ENCODE measurements around the gene MRPL53.

The MRPL53 gene

DNA sequence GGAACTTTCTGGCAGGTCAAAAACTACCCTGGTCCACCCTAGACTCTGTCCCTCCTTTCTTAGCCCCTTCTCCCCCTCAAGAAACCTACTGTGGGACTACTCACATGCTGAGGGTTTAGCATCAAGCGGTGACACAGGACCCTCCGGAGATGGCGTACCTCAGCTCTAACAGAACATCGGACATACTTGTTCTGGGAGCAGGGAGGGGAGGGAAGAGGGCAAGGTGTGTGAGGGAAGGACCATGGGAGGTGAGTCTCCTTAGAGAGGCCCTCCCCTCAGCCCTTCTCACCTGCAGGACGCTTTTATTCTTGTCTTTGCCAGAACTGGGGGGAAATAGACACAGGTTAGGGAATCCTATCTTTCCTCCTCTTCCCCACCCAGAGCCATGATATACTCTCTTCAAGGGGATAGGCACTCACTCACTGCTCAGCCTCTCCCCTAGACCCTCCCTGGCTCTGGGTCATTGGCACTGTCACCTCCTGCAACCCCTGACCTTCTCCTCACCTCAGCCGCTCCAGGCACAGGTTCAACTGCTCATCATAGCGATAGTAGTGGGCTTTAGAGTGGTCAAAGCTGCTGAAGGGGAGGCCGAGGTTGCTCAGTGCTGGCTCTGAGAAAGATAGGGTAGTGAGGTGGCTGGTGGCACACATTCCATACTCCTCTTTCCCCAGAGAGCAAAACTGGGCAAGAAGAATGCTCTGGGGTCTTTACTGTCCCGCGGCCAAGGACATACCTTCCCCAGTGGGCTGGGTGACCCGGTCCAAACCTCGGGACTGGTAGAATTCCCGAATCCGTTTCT is 33.2 kb upstream of the MRPL53 start:
- H3K27me3 Mint-ChIP-seq: peaks cover 44% of the 10 kb centered on the region
- peaks cover 28% of the 10 kb centered on the region for H3K36me3 Mint-ChIP-seq (ENCODE audit: low read depth)
- no peaks in the 10 kb centered on the region for H3K9me3 Mint-ChIP-seq
- no peak overlapping the region for H3K27ac Mint-ChIP-seq
- H3K4me1 Mint-ChIP-seq (ENCODE audit: low read depth): peaks cover 65% of the 10 kb centered on the region
- H3K4me3 Mint-ChIP-seq: peak overlapping the region; percentile 28

DNA sequence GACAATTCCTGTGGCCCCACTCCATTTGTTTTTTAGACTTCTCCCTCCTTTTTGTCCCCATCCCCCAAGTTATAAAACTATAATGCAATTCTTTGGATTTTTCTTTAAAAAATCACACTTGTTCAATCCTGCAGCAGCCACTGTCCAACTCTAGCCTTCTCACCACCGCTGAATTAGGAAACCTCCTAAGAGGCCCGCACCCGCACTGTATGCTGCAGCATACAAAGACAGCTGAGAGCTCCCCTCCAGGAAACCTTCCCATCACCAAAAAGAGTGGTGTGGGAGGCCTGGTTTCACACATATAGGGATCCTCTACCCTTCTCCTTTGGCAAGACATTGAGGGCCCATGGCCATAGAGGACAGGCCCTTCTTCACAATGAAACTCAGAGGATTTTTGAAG is 32.1 kb upstream of the MRPL53 start:
- H3K27me3 Mint-ChIP-seq: peaks cover 48% of the 10 kb centered on the region

DNA sequence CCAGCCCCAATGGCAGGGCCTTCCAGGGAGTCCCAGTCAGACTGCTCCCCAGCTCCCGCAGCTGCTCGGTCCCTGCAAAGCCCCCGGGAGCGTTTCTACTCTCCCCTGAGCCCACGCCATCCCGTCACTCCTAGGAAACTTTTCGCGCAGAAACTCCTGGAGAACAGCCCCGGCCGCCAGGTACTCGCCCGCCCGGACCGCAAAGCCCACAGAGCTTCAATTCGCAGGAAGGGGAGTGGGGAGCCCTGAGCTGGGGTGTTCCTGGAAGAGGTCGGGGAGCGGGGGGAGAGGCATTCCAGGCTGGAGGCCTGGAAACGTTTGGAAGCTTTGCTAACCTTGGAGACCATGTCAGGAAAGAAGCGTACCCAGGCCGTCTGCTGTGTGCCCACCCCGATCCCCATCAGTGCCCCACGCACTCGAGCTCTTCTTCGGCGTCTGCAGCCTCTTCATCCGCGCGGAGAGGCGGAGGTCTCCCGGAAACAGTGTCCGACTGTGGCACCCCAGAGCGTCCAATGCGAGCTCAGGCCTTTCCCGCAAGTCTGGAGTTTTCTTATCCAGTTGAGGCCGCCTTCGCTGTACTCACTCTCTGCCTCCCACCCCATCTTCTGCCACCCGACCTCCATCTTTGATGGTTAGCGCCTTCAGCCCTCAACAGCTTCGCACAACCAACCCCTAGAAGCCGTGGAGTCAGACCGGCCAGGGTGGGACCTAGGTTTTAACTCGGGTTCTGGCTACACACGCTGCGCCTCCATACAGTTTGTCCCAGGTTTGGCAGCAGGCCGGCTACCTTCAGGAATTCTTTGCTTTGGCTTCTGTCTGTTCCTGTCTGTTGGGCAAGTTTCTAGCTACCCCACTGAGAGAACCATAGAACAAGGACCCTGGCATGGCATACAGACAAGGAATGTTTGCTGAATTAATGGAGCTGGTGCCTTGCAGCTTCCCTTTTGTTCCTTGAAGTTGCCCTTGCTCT is 31.3 kb upstream of the MRPL53 start:
- Mint-ChIP-seq H3K4me3 (peak overlapping the region; percentile 73), H3K4me1 (ENCODE audit: low read depth) (peaks cover 77% of the 10 kb centered on the region), H3K27ac (no peak overlapping the region), H3K9me3 (no peaks in the 10 kb centered on the region), H3K36me3 (ENCODE audit: low read depth) (peaks cover 28% of the 10 kb centered on the region), H3K27me3 (peaks cover 51% of the 10 kb centered on the region)

More for the DNA sequence above, 32.1 kb upstream of the MRPL53 start:
- H3K36me3 Mint-ChIP-seq (ENCODE audit: low read depth): peaks cover 28% of the 10 kb centered on the region
- H3K9me3 Mint-ChIP-seq: no peaks in the 10 kb centered on the region
- H3K4me3 Mint-ChIP-seq: peak overlapping the region; percentile 31
- no peak overlapping the region for H3K27ac Mint-ChIP-seq
- peaks cover 72% of the 10 kb centered on the region for H3K4me1 Mint-ChIP-seq (ENCODE audit: low read depth)

DNA sequence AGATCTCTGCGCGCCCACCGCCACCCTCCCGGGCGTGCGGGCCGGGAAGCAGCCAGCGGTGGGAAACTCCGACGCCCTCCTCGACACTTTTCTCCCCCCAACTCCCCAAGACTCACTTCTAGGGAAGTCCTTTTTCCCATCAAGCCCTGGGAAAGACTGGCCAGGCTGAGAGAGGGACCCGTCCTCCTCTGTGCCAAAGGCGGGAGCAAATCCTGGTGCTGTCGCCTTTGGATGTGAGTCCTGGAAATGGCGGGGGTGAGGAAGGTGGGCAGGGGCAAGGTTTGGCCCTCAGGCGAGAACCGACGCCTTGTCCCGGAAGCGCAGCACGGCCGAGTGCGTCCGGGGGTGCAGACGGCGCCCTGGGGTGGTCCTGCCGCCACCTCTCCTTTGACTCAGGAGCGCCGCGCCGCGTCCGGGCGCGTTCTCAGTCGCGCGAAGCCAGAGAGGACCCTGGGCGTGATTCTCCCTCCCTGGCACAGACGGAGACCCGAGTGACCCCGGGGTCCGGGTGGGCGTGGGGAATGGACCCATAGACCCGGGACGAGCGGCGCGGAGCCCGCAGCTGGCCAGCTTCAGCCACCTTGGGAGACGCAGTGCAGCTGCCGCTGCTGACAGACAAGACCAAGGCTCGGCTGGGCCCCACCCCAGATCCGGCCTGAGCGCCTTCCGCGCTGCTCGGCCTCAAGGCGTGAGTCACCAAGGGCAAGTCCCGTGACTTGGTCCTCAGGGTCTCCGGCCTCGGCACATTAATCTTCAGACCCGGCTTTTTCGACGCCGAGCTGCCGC is 30.4 kb upstream of the MRPL53 start:
- Mint-ChIP-seq H3K36me3 (ENCODE audit: low read depth) (peaks cover 28% of the 10 kb centered on the region), H3K27ac (no peak overlapping the region), H3K4me1 (ENCODE audit: low read depth) (peaks cover 79% of the 10 kb centered on the region), H3K27me3 (peaks cover 57% of the 10 kb centered on the region), H3K4me3 (peak overlapping the region; percentile 73), H3K9me3 (no peaks in the 10 kb centered on the region)

DNA sequence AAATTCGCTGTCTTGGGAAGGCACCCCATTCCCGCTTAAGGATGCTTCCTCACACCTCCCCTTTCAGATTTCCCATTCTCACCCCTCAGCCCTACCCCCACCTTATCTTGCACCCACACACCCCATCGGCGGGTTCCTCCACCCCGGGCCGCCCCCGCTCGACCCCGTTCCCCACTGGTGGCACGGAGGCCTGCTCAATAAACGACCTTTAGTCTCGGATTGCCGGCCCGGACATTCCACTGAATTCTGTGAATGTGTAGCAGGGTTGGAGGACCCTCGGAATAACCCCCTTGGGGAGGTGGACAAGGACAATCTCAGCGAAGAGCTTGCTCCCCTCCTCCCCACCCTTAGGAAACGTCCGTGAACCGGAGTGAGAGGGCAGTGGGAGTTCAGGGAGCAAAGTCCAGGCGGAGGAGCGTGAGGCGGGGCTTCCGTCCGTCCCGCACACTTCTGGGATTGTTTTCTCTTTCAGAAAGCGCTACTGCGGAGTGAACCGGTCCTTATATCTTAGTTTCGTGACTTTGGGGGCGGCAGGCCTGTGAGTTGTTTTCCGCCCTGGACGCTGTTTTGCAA is 29.8 kb upstream of the MRPL53 start:
- Mint-ChIP-seq H3K9me3 (no peaks in the 10 kb centered on the region), H3K4me1 (ENCODE audit: low read depth) (peaks cover 80% of the 10 kb centered on the region), H3K4me3 (peak overlapping the region; percentile 73), H3K27me3 (peaks cover 61% of the 10 kb centered on the region), H3K36me3 (ENCODE audit: low read depth) (peaks cover 25% of the 10 kb centered on the region), H3K27ac (no peak overlapping the region)

DNA sequence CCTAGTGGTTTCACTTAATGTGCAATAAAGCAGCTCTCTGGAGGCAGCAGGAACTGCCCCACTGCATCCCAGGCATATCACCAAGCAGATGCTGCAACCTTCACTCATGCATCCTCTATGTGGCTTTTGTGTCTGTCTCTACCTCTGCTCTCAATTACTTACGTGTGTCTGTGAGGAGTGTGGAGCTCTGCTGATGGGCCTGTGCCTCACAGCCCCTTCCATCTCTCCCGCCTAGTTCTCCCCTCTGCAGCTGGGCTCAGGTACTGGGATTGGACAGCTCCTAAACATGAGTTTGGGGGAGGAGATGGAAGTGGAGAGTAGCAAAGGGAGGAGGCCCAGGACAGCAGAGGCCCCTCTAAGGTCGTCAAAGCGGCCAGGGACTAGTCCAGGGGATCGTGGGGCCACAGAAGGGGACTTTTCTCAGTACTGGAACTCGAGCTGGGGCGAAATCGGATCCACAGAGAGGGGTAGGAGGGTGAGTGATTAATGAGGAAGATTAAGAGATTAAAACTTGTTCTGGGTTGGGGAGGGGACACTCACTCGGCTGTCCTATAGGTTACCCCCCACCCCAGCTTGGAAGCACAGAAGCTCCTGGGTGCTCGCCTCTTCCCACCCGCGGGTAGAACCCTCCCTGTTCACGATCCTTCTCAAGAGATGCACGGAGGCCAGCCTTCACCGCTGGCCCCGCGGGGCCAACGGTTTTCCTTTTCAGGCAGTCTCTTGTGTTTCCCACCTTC is 29.0 kb upstream of the MRPL53 start:
- Mint-ChIP-seq H3K4me1 (ENCODE audit: low read depth) (peaks cover 72% of the 10 kb centered on the region), H3K36me3 (ENCODE audit: low read depth) (peaks cover 20% of the 10 kb centered on the region), H3K9me3 (no peaks in the 10 kb centered on the region), H3K27ac (no peak overlapping the region), H3K4me3 (no peak overlapping the region), H3K27me3 (peaks cover 61% of the 10 kb centered on the region)

DNA sequence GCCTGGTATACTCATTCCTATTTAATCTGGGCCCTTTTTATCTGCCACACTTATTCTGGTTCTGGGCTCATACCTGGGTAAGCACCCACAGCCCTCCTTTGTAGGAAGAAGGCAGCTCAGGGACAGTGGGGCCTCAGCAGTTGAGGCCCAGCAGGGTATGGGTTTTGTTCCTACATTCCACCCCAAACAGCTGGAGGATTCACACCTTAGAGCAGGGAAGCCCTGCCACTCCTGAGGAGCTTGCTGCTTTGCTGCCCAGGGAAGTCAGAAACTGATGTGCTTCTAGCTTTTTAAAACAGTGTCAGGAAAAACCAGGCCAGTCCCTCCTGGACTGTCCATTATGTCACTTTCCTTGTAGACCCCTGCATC is 28.1 kb upstream of the MRPL53 start:
- Mint-ChIP-seq H3K27ac (no peak overlapping the region), H3K4me1 (ENCODE audit: low read depth) (peaks cover 67% of the 10 kb centered on the region), H3K9me3 (no peaks in the 10 kb centered on the region), H3K36me3 (ENCODE audit: low read depth) (peaks cover 12% of the 10 kb centered on the region), H3K4me3 (no peak overlapping the region), H3K27me3 (peaks cover 61% of the 10 kb centered on the region)

DNA sequence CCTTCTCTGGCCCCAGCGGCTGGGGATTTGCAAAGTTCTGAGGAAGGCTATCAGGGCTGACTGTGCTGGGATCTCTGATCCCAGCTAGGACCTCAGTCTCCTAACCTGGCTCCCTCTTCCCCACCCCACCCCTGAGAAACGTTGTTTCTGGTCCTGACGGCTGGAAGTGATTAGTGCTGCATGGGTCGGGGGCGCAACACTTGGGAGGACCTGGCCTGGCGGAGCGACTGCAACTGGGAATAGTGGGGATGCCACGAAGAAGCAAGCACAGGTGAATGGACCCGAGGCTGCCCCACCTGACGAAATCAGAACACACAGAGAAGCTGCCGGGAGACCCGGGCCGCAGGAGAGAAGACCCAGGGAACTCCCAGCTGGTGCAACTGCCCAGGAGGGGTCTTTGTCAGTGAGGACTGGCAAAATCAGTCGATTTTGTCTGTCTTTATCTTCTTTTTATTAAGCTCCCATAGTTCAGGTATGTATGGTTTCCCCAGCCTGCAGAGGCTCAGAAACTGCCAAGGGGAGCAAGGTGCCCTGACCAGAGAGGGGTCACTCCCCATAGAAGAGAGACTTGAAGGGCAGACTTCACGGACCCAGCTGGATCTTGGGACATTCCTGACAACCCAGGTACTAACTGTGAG is 27.6 kb upstream of the MRPL53 start:
- Mint-ChIP-seq H3K27ac (no peak overlapping the region), H3K4me1 (ENCODE audit: low read depth) (peaks cover 62% of the 10 kb centered on the region), H3K9me3 (no peaks in the 10 kb centered on the region), H3K27me3 (peaks cover 61% of the 10 kb centered on the region), H3K4me3 (no peak overlapping the region), H3K36me3 (ENCODE audit: low read depth) (peaks cover 7% of the 10 kb centered on the region)

DNA sequence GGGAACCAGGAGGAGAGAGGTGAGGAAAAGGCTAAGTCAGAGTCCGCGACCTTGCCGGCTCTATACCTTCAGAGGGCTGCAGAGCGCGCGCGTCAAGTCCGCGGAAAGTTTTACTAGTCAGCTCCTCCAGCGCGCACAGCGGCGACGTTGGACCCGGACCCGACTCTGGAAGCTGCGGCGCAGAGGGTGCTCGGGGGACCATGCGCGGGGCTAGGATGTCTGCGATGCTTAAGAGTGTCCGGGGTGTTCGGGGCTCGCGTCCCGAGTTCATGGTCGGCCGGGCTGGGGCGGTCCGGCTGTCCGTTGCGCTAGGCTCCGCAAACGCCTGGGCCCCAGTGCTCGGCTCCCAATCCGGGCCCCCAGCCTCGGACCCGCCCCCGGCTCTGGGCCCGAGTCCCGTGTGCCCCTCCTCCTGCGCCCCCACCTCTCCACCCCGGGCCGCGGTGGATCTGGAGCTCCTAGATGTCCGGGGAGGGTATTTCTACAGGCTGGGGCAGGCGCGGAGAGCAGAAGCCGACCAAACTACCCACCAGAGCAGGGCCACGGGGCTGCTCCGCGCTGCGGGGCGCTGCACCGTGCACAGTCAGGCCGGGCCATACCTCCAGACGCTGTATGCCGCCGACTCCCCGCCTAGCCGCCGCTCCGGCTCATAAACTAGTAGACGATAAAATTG is 26.9 kb upstream of the MRPL53 start, which contains the start of gene LBX2:
LBX2 (minus strand) TSS at position 337 of the 673 bp plus-strand sequence; CDS start at position 271, 66 bp downstream.
- Mint-ChIP-seq H3K27ac (peak within 1 kb of the TSS; percentile 77), H3K9me3 (no peaks in the 10 kb centered on the region), H3K4me3 (peak within 1 kb of the TSS; percentile 80), H3K4me1 (ENCODE audit: low read depth) (peaks cover 55% of the 10 kb centered on the region), H3K36me3 (ENCODE audit: low read depth) (peaks cover 1% of the 10 kb centered on the region), H3K27me3 (peaks cover 56% of the 10 kb centered on the region)

DNA sequence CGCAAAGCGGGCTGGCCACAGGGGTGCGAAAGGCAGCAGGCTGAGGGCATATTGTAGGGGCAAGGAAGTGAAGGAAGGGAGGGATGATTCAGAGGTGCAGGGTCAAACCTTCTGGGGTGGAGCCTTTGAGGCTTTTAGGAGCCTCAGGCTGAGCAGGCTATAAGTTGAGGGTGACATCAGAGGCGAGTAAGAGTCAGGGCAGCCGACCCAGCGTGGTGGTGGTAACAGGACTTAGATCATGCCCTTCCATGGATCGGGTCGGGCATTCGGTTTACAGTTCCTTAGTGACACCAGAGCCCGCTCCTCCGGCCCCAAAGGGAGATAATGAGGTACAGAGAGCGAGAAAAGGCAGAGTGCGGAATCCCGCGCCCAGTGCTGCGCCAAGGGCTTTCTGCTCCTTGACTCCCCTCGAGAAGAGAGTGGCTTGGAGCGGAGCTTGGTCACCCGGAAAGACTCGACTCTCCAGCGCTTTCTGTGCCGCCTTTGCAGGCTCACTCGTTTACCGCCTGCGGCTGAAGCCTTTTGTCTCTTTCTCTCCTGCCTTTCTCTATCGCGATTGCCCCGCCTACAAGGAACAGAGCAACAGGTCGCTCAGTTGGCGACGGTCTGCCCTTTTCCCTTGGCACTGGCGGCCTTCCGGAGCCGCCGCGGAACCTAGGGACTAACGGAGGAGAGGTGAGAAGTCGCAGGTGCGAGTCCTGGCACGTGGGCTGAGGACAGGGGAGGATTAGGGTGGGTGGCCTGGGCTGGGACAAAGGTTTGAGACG is 26.2 kb upstream of the MRPL53 start:
- H3K9me3 Mint-ChIP-seq: no peaks in the 10 kb centered on the region
- H3K27me3 Mint-ChIP-seq: peaks cover 50% of the 10 kb centered on the region
- H3K27ac Mint-ChIP-seq: peak overlapping the region; percentile 77

DNA sequence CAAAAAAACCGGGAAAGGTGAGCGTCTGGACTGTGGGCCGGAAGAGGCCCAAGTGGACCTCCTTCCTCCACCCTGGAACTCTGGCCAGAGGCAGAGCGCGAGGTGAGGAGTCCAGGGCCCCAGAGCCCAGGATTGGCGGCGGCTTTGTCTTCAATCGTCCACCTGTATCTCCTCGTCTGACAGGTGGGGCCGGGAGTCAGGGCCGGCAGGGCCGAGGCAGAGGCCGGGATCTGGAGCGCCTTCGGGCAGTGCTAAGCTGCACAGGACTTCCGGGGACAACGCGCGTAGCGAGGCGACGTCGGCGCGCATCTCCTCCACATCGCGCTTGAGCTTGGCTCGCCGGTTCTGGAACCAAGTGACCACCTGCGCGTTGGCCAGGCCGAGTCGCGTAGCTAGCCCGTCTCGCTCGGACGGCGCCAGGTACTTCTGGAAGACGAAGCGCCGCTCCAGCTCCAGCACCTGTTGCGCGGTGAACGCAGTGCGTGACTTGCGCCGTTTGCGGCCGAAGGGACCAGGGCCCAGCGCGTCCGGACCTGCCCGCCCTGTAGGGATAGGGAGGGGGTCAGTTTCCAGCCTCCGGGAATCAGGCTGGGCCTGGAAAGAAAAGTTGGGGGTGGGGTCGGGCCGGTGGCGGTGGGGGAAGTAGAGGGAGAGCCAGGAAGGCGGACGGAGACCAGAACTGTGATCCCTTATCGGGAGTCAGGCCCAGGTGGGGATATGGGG is 25.5 kb upstream of the MRPL53 start:
- no peaks in the 10 kb centered on the region for H3K9me3 Mint-ChIP-seq
- H3K4me3 Mint-ChIP-seq: peak overlapping the region; percentile 80
- H3K4me1 Mint-ChIP-seq (ENCODE audit: low read depth): peaks cover 42% of the 10 kb centered on the region
- H3K36me3 Mint-ChIP-seq (ENCODE audit: low read depth): peaks cover 11% of the 10 kb centered on the region
- H3K27me3 Mint-ChIP-seq: peaks cover 46% of the 10 kb centered on the region
- peak overlapping the region; percentile 77 for H3K27ac Mint-ChIP-seq

More for the DNA sequence above, 26.2 kb upstream of the MRPL53 start:
- H3K36me3 Mint-ChIP-seq (ENCODE audit: low read depth): peaks cover 8% of the 10 kb centered on the region
- H3K4me3 Mint-ChIP-seq: peak overlapping the region; percentile 80
- H3K4me1 Mint-ChIP-seq (ENCODE audit: low read depth): peaks cover 48% of the 10 kb centered on the region
